CD4-positive, alpha-beta T cell treated with Interleukin-12 subunit alpha and Interleukin-12 subunit beta, for 1 hour (primary cell): ENCODE results near the gene CAMTA1.

Experiments
- DNase-seq: peaks from one replicate; pipeline ENCODE4 v3.0.0-alpha.2; 2020

The CAMTA1 gene

DNA sequence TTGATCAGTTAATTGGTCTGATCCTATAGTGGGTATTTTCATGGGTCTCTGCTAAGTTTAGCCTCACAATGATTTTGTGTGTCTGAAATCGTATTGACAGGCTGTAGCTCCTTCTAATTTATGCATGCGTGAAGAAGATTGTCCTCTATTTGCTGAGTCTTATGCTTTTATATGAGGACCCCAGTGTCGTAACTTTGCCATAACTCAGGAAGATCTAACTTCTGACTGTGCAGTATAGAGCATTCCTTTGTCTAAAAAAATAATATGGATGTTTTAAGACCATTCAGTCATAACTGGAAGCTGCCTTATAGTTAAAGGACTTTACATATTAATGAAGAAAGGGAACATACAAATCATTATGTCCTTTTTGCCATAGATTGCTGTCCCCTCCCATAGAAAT lies 73.3 kb downstream of the CAMTA1 start:
- DNase-seq, result no peak

DNA sequence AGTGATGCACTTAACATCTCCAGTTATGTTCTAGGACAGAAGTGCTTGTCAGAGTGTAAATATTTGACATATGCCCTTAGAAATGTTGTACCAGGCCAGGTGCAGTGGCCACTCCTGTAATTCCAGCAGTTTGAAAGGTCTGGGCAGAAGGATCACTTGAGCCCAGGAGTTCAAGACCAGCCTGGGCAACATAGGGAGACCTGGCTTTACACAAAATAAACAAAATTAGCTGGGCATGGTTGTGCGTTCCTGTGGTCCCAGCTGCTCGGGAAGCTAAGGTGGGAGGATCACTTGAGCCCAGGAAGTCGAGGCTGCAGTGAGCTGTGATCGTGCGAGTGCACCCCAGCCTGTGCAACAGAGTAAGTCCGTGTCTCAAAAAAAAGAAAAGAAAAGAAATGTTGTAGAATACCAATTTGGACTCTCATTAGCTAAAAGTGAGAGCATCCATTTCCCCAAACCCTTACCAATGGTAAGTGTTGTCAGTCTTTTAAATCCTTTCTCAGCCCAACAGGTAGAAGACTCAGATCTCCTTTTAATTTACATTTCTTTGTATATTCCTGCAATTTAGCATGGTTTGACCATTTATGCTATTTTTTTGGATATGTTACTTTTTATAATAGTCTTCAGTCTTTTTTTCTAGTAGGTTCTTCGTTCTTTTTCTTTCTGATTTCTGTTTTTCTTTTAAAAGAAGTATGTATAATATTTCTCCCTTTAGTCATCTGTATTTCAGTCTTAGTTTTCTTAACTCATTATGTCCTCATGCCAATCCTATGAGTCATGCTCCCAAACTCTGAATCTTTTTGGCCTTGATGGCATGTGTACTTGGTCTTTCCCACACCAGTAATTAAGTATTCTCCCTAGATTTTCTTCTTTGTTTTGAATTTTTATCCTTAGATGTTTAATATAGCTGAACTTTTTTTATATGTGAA lies 74.4 kb downstream of the CAMTA1 start:
- DNase-seq, result no peak

DNA sequence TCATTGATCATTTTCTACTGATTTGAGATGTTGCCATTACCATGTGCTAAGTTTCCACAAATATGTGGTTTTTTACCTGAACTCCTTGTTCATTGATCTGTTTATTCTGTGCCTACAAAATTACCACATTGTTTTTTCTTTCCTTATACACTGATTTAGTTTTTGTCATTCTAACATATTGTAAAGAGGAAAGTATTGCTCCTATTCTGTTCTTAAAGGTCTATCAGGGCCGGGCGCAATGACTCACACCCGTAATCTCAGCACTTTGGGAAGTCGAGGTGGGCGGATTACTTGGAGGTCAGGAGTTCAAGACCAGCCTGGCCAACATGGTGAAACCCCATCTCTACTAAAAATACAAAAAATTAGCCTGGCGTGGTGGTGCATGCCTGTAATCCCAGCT lies 75.1 kb downstream of the CAMTA1 start:
- no peak for DNase-seq

DNA sequence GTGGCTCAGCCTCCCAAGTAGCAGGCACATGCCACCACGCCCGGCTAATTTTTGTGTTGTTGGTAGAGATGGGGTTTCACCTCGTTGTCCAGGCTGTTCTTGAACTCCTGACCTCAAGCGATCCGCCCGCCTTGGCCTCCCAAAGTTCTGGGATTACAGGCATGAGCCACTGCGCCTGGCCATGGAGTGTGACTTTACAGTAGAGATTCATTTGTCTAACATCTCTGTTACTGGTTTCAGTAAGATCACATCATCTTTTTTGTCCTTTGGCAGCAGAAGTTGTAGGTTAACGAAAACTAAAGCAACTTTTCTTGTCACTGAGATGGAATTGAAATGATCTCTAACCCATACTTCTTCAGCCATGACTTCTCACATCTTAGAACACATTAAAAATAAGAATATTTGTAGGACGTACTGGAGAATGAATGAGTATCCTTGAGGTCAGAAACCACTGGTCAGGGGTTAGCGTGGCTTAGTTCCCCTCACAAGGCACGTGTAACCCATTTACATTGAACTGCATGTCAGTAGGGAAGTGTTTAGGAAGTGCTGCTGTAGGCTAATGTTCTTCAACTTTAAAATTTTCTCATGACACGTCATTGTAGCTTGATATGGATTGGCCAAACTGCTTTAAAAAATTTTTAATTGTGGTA lies 75.9 kb downstream of the CAMTA1 start:
- DNase-seq, result no peak

DNA sequence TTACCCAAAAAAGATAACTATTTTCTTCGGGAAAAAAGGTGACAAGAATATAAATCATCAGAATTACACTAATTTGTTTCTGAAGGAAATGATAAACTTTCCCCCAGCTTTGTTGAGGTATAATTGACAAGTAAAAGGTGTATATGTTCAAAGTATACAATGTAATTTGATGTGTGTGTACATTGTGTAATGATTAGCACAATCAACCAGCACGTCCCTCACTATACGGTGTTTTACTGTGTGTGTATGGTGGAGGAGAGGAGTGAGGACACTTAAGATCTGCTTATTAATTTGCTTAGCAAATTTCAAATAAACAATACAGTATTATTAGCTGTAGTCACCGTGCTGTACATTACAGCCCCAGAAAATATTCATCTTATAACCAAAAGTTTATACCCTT lies 77.7 kb downstream of the CAMTA1 start:
- DNase-seq, result no peak

DNA sequence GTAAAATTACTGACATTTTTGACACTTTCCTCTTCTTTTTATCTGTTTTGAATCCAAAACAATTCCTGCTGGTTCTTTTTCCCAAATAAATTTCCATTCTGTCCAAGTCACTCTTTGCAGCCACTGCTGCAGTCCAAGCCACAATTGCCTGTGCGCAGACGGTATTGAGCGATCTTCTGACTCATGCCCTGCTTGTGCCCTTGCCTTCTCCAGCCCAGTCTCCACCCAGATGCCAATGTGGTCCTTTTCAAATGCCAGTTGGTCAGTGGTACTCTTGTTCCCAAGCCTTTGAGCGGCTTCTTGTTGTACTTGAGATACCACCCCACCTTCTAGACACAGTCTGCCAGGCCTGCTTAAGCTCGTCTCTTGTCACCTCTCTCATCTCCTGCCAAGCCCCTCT lies 78.9 kb downstream of the CAMTA1 start:
- no peak for DNase-seq

DNA sequence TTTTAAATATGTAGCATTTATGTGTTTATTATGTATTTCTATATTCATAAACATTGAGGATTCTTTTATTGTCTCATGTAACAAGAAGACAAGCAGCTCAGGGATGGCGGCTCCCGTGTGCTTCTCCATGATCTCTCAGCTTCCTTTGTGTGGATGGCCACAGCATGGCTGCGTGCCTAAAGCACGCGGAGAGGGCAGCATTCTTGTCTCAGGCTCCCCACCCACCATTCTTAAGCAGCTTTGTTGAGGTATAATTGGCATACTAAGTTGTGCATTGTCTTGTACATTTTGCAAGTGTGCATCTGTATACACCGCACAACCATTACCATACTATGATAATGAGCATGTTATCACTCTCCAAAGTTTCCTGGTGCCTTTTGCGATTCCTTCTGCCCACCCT lies 81.6 kb downstream of the CAMTA1 start:
- no peak for DNase-seq

DNA sequence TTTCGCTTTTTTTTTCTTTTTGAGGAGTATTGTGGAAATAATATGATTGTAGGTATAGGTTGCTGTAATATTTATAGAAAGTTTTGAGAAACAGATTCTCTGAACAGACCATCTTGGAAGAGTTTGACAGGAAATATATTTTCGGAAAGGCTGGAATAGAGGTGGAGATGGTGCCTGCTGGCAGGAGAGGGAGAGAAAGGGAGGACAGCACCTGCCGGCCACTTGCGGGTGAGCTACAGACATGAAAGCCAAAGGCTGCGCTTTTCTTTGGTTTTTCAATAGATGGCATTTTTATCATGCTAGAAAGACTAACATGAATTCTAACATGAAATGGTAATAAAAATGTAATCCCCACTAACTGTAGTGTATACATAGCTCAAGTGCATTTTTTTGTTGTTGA lies 82.1 kb downstream of the CAMTA1 start:
- DNase-seq, result no peak

DNA sequence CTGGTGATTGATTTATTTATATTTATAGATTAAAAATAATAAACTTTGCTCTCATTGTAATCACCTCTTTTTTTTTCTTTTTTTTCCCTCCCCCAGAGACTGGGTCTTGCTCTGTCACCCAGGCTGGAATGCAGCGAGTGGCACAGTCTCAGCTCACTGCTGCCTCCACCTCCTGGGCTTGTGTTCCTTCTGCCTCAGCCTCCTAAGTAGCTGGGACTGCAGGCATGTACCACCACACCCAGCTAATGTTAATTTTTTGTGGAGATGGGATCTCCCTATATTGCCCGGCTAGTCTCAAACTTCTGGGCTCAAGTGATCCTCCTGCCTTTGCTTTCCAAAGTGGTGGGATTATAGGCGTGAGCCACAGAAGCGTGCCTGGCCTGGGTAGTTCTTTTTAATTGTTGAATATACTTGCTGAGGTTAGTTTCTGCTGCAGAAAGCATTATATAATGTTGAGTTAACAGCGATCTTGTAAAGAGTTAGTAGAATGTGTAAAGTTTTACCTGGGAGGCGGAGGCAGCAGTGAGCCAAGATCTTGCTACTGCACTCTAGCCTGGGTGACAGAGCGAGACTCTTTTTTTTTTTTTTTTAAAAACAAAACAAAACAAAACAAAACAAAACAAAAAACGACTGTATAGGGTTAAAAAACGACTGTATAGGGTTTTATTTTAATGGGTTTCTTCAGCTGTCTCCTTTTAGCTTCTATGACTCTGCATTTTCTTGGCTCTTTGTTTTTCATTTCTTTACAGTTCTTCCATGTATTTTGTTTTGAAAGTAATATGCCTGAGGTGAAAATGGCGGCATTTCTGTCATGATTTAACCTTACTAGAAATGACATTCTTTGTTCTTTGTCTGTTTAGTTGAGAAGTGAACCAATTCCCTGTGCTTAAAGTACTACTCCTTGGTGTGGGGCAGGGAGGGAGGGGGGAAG lies 82.7 kb downstream of the CAMTA1 start:
- DNase-seq, result no peak

DNA sequence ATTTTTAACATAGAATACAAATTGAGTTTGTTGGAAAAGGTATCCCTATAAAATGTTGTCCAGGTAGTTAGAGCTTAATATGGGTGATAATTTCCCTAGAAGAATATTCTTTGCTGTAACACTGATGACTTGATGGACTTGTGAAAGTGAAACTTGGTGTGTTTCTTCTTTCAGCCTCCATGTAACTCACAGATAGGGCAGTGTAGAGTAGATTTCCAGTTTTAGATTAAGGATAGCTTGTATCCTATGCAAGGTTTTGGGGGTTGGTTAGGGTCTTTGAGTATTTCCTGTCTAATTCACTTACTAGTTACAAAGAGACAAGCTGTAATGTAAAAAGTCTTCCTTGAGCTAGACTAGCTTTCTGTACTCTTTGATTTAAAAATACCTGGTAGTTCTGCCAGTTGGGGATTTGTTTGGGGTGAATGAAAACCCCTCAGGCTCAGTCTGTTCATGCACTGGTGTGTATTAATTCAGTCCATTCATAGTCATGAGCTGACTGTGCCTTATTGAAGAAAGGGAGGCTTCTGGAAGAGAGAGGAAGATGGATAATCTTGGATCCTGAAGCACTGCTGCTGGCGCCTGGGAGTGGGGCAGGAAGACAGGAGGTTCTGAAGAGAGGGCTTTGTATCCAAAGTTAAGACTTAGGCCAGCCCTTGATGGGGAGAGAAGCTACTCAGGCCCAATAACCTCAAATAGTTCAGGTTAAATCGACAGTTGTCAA lies 83.6 kb downstream of the CAMTA1 start:
- DNase-seq, result no peak

DNA sequence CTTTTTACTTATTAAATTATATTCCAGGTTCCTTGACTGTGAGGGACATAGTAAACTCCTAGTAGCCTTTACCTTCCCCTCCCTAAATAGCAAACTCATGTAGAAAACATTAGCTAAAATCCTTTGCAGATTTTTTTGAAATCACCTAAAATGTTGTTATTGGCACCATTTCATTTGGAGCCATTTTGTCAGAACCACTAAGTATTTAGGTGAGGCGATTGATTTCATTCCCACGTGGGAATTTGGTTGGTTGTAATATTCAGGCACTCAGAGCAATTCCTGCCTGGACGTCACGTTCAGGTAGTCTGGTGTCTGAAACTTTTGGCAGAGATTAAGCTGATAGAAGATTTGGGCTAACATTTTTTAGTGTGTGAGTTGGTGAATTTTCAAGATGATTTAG lies 84.3 kb downstream of the CAMTA1 start:
- DNase-seq, result no peak

DNA sequence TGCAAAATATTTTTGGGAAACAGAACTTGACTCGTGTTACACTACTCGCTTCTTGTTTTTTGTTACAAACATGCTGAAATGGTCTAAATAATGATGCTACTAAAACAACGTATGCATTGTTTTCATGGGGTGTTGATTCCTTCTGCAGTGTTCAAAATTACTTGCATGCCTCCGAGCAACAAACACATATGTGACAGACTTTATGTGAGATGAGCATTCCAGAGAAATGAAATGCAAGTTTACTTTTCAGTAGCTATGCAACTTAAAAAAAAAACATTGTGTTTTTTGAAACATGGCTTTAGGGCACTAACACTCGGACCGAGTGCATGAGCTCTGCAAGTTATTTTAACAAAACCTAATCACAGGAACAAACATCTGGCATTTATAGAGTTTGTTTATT lies 84.8 kb downstream of the CAMTA1 start:
- no peak for DNase-seq

DNA sequence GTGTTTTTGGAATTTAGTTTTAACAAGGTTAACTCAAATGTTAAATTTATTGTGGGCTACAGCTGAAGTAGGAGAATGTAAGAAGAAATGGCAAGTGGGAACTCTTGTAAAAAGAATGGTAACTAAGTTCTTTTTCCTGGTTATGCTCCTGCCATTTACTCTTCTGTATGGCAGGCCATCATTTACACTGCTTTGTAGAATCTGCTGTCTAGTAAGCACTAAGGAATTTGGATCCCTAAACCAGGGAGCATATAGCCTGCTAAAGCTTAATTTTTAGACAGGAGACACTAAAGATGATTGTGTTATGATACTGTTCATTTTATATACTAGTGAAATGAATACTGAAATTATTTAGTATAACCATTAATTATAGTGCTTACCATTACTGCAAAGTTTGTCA lies 85.3 kb downstream of the CAMTA1 start:
- no peak for DNase-seq

DNA sequence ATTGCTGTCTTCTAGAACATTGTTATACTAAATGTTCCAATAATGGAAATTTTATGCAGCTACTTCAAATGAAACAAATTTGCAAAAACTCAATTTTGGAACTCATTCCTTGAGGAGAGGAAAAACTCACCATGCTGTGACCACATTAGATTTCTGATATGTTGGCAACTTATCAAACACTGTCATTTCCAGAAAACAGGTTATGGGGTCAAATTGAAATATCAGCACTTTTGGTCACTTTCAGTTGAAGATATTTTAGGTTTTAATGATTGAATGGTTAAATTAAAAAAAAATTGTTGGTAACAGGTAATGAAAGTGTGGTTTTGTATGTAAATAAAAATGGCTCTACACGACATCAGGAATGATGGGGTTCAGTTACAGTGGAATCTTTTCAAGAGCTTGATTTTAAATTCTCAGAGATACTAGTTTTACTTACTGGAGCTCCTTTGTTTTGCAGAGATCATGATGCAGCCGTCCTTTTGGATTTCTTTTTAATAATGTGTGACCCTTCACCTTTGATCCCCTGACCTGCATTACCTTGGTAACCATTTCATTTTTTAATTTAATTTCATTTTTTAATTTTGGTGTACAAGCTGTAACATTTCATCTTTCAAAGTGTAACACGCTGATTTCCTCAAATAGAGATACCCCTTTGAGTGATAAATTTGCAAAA lies 86.2 kb downstream of the CAMTA1 start:
- DNase-seq, result no peak

DNA sequence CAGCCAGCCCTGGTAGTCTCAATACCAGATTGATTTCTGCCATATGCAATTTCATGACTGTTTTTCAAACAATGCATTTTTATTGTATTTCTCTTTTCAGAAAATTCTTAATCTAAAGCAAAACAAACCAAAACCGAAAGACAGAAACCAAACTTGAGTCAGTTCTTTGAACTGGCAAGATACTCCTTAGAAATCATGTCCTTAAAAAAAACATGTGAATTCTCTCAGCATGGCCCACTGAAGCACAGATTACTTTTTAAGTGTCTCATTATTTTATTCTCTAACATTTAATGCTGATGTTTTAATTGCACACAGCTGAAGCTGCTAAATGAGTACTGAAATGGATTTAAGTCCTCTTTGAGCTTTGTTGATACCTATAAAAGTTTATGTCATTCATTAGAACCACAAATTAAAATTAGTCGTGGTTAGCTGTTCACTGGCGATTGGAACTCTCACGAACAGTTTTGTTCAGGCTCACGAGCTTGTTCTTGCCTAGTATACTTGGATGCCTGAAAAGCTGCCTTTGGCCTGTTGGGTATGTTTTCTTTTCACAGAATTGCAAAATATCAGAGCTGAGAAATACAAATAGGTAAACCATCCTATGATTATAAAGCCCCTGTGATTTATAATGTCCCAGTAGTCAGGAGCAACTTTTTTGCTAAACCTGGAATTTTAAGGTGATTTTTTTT lies 87.5 kb downstream of the CAMTA1 start:
- no peak for DNase-seq

DNA sequence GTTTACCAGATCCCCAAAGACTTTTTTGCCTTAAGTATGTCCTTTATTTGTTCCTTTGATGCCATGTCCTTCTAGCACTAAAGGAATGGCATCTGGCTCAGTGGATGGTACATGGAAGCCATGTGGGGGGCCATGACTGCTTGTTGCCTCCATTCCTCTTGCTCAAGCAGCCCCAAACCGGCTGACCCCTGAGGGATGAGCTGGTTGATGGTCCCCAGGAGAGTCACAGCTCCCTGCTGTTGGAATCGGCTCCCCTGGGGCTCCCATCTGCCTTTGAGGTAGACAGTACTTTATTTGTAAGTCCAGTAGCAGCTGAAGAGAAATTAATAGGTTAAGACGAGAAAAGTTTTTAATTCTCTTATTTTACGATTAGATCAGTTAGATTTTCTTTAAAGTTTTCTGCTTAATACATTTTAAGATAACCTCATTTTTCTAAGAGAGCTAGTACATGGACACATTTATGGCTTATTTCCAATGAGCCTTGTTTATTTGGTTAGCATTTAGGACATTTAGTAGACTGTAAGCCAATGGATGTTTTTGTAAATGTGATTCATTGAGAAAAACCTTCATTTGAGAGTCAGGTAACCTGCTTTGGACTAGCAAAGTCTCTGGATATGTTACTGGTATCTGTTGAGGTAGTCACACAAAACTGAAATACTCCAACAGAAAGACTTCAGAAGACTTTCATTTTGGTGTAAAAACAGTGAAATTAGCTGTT lies 88.2 kb downstream of the CAMTA1 start:
- no peak for DNase-seq

DNA sequence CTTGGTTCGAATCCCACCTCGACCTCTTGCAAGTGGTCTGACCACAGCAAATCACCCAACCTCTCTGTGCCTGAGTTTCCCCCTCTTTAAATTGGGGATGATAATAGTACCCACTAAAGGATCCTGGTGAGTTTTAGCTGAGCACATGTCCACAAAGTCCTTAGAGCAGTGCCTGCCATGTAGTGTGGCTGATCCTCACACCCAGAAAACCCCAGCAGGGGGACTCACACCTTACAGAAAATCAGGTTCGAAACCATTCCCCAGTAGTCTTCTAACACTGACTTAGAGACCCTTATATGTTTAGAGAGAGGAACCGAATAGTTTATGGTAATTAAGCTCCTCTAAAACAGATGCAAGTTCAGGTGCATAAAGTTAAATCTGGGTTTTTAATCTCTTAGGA lies 89.0 kb downstream of the CAMTA1 start:
- no peak for DNase-seq

DNA sequence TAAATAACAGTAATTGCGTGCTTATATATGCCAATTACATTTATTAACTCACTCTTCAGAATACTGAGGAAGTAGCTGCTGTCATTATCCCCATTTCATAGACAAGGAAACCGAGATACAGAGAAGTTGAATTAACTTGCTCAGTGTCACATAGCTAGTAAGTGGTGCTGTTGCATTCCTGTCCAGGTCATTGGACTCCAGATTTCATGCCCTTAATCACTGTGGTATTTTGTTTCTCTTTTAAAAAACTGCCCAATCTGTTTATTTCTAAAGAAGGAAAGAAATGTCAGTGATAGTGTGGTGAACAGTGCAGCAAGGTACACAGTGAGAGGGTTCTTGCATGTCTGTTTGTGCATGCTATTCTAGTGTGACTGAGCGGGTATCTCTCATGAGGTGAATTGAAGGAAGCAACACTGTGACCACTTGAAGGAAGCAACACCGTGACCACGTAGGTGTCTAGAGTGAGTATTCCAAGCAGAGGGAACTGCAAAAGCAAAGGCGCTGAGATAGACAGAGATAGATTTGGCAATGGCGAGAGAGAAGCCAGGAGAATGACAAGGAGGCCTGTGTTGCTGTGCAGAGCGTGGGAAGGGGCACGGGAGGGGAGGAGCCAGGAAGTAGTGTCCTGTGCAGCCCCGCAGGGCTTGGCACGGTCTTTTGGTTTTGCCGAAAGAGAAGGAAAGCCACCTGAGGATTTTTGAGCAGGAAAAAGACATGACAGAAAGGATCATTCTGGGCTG lies 95.9 kb downstream of the CAMTA1 start:
- no peak for DNase-seq

DNA sequence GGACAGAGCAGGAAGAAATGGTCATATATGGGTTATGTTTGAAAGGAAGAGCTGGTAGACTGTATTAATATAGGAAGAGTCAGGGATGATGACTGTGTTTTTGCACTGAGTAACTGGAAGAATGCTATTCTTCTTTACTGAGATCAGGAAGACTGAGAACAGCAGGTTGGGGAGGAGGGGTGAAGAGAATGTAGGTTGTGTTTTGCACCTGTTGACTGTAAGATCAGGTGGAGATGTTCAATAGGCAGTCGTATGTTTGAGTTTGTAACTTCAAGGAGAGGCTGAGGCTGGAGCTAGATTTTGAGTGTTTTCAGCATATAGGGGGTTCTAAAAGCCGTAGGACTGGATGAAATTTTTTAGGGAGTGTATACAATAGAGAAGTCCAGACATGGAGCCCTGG lies 97.2 kb downstream of the CAMTA1 start:
- DNase-seq, result no peak

DNA sequence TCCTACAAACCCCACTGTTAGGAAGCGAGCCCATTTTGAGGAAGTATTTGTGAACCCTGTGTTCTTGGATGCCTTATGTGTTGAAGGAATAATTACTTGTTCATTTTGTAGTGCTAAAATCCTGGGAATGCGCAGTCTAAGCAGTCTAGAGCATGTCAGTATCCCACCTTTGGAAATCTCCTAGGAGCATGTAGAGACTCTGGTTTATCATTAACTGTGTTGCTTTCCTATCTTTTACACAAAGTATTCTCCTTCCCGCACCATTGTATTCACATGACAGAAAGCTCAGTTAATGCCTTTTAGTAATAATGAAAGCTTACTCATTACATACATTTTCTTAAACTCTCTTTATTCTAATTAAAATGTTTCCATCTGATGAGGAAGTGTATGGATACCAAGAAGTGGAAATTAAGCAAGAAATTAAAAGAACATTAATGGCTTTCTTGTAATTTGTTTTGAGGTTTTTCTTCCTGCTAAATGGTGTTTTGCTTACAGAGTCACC lies 99.4 kb downstream of the CAMTA1 start:
- DNase-seq, result no peak
